Testis (tissue), 3 donors: ENCODE results near the gene PARM1. TPM values are rescaled to one million over a fixed set of nuclear protein-coding genes. Genes with fewer than 3 reads are reported as not detected.

ENCODE experiments used
- DNase-seq: peaks from one replicate; pipeline ENCODE4 v3.0.0-alpha.2; 2019
- H3K27ac ChIP-seq, 2 donors: fragments of 200-600 bp; sonication (generic); one replicate each; pipeline ENCODE4 v1.5.1; 2019
- H3K27me3 ChIP-seq: fragments of 200-600 bp; sonication (generic); one replicate; pipeline ENCODE4 v1.5.1; 2019
- H3K36me3 ChIP-seq: fragments of 200-600 bp; sonication (generic); one replicate; pipeline ENCODE4 v1.5.1; 2017; ENCODE audit warnings: low read depth; ENCODE audit errors: missing control alignments
- H3K4me1 ChIP-seq: fragments of 200-600 bp; sonication (generic); one replicate; pipeline ENCODE4 v1.5.1; 2019
- H3K4me3 ChIP-seq, 2 donors: fragments of 200-600 bp; sonication (generic); one replicate each; pipeline ENCODE4 v1.5.1; 2017 to 2019
- H3K9me3 ChIP-seq: fragments of 200-600 bp; sonication (generic); one replicate; pipeline ENCODE4 v1.5.1; 2017
- CTCF ChIP-seq, 3 experiments: fragments of 450-650 bp in 2 of 3; fragments of 200-600 bp in 1 of 3; sonication (generic) in 1 of 3; IDR thresholded peaks; one replicate each; pipeline ENCODE4 v1.5.1; 2016 to 2019; ENCODE audit warnings: antibody characterized with exemption in 3 of 3, mild to moderate bottlenecking in 2 of 3, moderate library complexity in 1 of 3
- POLR2A ChIP-seq: fragments of 450-650 bp; IDR thresholded peaks from one replicate; pipeline ENCODE4 v1.6.1; 2017; ENCODE audit warnings: antibody characterized with exemption, mild to moderate bottlenecking, moderate library complexity
- WGBS, 2 donors: methylation state at CpG; one replicate each; pipeline ENCODE4 v1.1.5; 2018; 5-methylcytosine and 5-hydroxymethylcytosine counted together
- intact Hi-C: fragments of 100-400 bp; cut with DNase I; formaldehyde crosslinking; loops from one replicate; pipeline ENCODE4 v1.15.1; 2023; ENCODE audit warnings: low total_unique reads
- polyA plus RNA-seq: library from polyadenylated mRNA; stranded (reverse); fragments of 350-450 nt; fragmentation: Illumina TruSeq; extraction: RNeasy Lipid Tissue Mini Kit (QIAGEN cat#74804); gene quantifications from one replicate; pipeline ENCODE4 v1.2.3, GENCODE V29; 2014; ENCODE audit warnings: low read depth, low replicate concordance; ENCODE audit not compliant: insufficient read depth
- total RNA-seq, 2 donors: library from RNA; depleted of rRNA; stranded (reverse); fragments of >200 nt; gene quantifications; one replicate each; pipeline ENCODE4 v1.2.3, GENCODE V29; 2016

Gene PARM1
- total and polyA plus RNA-seq, 3 donors from 2014 or later: 29.0 to 40.5 (median 40.1) TPM

DNA sequence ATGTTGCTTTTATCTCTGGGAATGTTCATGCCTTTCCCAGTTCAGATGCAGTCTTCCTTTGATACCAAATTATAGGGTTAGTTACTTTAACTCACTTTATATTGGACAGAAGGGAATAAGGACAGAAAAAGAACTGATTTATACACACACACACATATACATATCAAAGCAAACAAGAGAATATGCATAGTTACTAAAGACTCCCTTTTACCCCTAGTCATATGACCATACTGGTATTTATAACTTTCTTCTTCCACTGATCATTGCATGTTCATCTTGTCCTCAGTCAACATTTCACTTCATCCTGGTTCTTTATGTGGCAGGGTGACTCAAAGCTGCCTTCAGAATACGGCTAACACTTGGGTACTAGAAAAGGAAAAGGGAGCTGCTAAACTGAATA lies 120.4 kb downstream of the PARM1 start:
- Histone ChIP-seq H3K4me3 (no peak overlapping the region), H3K27ac (no peak overlapping the region), H3K27me3 (no peaks in the 10 kb centered on the region), H3K4me1 (no peaks in the 10 kb centered on the region), H3K36me3 (no peaks in the 10 kb centered on the region), H3K9me3 (no peaks in the 10 kb centered on the region)
- 74 to 91% methylated on average over 1 of the region's 1 CpG for WGBS, 2 donors
- intact Hi-C loops: no loop called here
- DNase-seq: no peak
- TF ChIP-seq POLR2A (no peak), CTCF (IDR thresholded peaks at IDR 0.05) (no peak)

- intact Hi-C loops: no loop called here
- DNase-seq: no peak
- no peaks in the 10 kb centered on the region for H3K4me1 ChIP-seq
- H3K36me3 ChIP-seq: no peaks in the 10 kb centered on the region
- H3K27me3 ChIP-seq: no peaks in the 10 kb centered on the region
- H3K4me3 ChIP-seq: no peak overlapping the region
- no peaks in the 10 kb centered on the region for H3K9me3 ChIP-seq
- TF ChIP-seq POLR2A (no peak), CTCF (IDR thresholded peaks at IDR 0.05) (no peak)
- no peak overlapping the region for H3K27ac ChIP-seq
- 56 to 91% methylated on average over 3 of the region's 3 CpGs for WGBS, 2 donors
Observed at GRCh38 chr4:75054078-75054477, 121.2 kb downstream of the PARM1 start.

DNA sequence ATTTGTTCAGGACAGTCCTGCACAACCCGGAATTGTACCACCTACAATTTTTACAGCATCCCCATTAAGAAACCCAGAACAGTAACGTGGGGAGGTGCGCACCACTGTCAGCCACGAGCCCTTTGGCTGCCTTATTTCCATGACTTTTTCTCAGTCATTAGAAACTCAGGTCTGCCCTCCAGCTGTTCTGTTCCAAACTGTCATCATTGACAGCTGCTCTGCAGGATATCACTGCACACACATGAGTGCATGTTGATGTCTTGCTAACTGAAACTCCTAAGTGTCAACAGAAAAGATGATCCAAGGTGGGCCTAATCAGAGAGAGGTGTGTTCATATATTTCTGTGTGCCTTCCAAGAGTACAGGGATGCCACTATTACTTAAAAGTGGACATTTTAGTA lies 123.4 kb downstream of the PARM1 start:
- intact Hi-C loops: no loop called here
- WGBS, 2 donors: 80 to 84% methylated on average over 4 of the region's 4 CpGs
- Histone ChIP-seq H3K4me3 (no peak overlapping the region), H3K27me3 (no peaks in the 10 kb centered on the region), H3K9me3 (no peaks in the 10 kb centered on the region), H3K4me1 (no peaks in the 10 kb centered on the region), H3K27ac (no peak overlapping the region), H3K36me3 (no peaks in the 10 kb centered on the region)
- TF ChIP-seq POLR2A: no peak
- no peak for TF ChIP-seq CTCF (IDR thresholded peaks at IDR 0.05)
- no peak for DNase-seq

DNA sequence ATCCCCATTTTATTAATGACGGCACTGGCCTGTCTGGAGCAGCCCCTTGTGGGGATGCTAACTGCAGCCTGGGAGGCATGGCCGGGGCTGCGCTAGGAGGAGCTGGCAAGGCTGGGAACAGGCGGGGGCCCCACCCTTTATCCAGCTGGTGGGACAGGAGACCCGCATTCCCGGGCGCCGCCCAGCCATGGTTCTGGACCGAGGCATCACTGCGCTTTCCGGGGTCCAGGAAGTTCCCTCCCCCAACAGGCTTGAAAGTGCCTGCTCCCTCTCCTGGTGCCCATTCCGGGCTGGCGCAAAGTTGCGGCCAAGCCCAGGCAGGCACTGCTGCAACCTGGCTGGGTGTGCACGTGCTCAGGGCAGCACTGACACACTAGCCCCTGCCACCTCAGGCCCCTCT lies 124.5 kb downstream of the PARM1 start:
- intact Hi-C loops: no loop called here
- WGBS, 2 donors: 67 to 72% methylated on average over 6 to 15 of the region's 15 CpGs
- no peak for DNase-seq

More for the DNA sequence above, 124.5 kb downstream of the PARM1 start:
- H3K4me3 ChIP-seq: no peak overlapping the region
- H3K27ac ChIP-seq: no peak overlapping the region
- no peaks in the 10 kb centered on the region for H3K4me1 ChIP-seq
- H3K27me3 ChIP-seq: no peaks in the 10 kb centered on the region
- no peaks in the 10 kb centered on the region for H3K9me3 ChIP-seq
- no peaks in the 10 kb centered on the region for H3K36me3 ChIP-seq
- TF ChIP-seq POLR2A (no peak), CTCF (IDR thresholded peaks at IDR 0.05) (no peak)
